Measurements from ENCODE around the gene FYCO1.

The FYCO1 gene

GRCh38 chr3:45880725-45881077 is 114.9 kb downstream of the FYCO1 start:
- DNase-seq, result no peak

- no peak for DNase-seq
Observed at GRCh38 chr3:45878124-45878523, 117.5 kb downstream of the FYCO1 start.

GRCh38 chr3:45874677-45875346 is 120.8 kb downstream of the FYCO1 start:
- no peak for DNase-seq

GRCh38 chr3:45873638-45874037 is 122.0 kb downstream of the FYCO1 start:
- no peak for DNase-seq

- no peak for DNase-seq
Observed at GRCh38 chr3:45873036-45873435, 122.6 kb downstream of the FYCO1 start.

- DNase-seq, result no peak
Observed at GRCh38 chr3:45872569-45872968, 123.1 kb downstream of the FYCO1 start.

GRCh38 chr3:45871780-45872179 is 123.8 kb downstream of the FYCO1 start:
- DNase-seq, result no peak

GRCh38 chr3:45870099-45870498 is 125.5 kb downstream of the FYCO1 start:
- DNase-seq, result no peak

- DNase-seq, result no peak
Observed at GRCh38 chr3:45869638-45870037, 126.0 kb downstream of the FYCO1 start.

- no peak for DNase-seq
Observed at GRCh38 chr3:45868650-45869049, 127.0 kb downstream of the FYCO1 start.

- DNase-seq, result no peak
Observed at GRCh38 chr3:45868213-45868612, 127.4 kb downstream of the FYCO1 start.
